Smooth muscle cell (in vitro differentiated cells): ENCODE results near the gene SLC34A2. TPM values are rescaled to one million over a fixed set of nuclear protein-coding genes. Genes with fewer than 3 reads are reported as not detected.

Source experiments
- DNase-seq: peaks from one replicate; lab custom pipeline; 2025; ENCODE audit not compliant: unreplicated experiment; lab: John Stamatoyannopoulos, UW
- H2AFZ ChIP-seq: fragments of 200-600 bp; sonication (generic); 2 replicates; pipeline ENCODE4 v1.6.0; 2016; ENCODE audit warnings: antibody characterized with exemption, low read depth, mild to moderate bottlenecking
- H3F3A ChIP-seq: fragments of 200-600 bp; sonication (generic); 2 replicates; pipeline ENCODE4 v1.6.0; 2017; ENCODE audit warnings: antibody characterized with exemption, low read depth
- H3K27ac ChIP-seq: fragments of 200-600 bp; sonication (generic); 2 replicates; pipeline ENCODE4 v1.5.1; 2016; ENCODE audit warnings: low read depth, mild to moderate bottlenecking
- H3K27me3 ChIP-seq: fragments of 200-600 bp; sonication (generic); 2 replicates; pipeline ENCODE4 v1.6.1; 2016; ENCODE audit warnings: low read depth, mild to moderate bottlenecking
- H3K36me3 ChIP-seq: fragments of 200-600 bp; sonication (generic); 2 replicates; pipeline ENCODE4 v1.5.1; 2016; ENCODE audit warnings: low read depth
- H3K4me1 ChIP-seq: fragments of 200-600 bp; sonication (generic); 2 replicates; pipeline ENCODE4 v1.5.1; 2016; ENCODE audit warnings: low read depth
- H3K4me2 ChIP-seq: fragments of 200-600 bp; sonication (generic); 2 replicates; pipeline ENCODE4 v1.6.0; 2016; ENCODE audit warnings: mild to moderate bottlenecking
- H3K4me3 ChIP-seq: fragments of 200-600 bp; sonication (generic); 2 replicates; pipeline ENCODE4 v1.5.1; 2016; ENCODE audit warnings: mild to moderate bottlenecking
- H3K79me2 ChIP-seq: fragments of 200-600 bp; sonication (generic); 2 replicates; pipeline ENCODE4 v1.6.0; 2016; ENCODE audit warnings: low read depth, mild to moderate bottlenecking
- H3K9ac ChIP-seq: fragments of 200-600 bp; sonication (generic); 2 replicates; pipeline ENCODE4 v1.6.0; 2016; ENCODE audit warnings: low read depth
- H3K9me3 ChIP-seq: fragments of 200-600 bp; sonication (generic); replicated peaks from 2 replicates; pipeline ENCODE4 v1.5.1; 2016; ENCODE audit warnings: low read depth
- H4K20me1 ChIP-seq: fragments of 200-600 bp; sonication (generic); 2 replicates; pipeline ENCODE4 v1.6.0; 2016; ENCODE audit warnings: low read depth
- CTCF ChIP-seq: fragments of 200-600 bp; sonication (generic); IDR thresholded peaks from 2 replicates; pipeline ENCODE4 v1.5.1; 2017; ENCODE audit warnings: borderline replicate concordance, mild to moderate bottlenecking, antibody characterized with exemption; ENCODE audit not compliant: insufficient read depth, poor library complexity, severe bottlenecking
- WGBS: methylation state at CpG from one replicate; pipeline ENCODE4 v1.1.7; 2016; ENCODE audit warnings: low lambda C conversion rate; 5-methylcytosine and 5-hydroxymethylcytosine counted together
- polyA plus RNA-seq: library from polyadenylated mRNA; unstranded; fragments of >200 nt; fragmentation: Nextera tagmentation; extraction: Ambion mirVana; gene quantifications from 2 replicates; pipeline ENCODE4 v1.2.1, GENCODE V29; 2016
- total RNA-seq: library from RNA; depleted of rRNA; stranded (reverse); fragments of >200 nt; gene quantifications from 2 replicates; pipeline ENCODE4 v1.2.3, GENCODE V29; 2014

SLC34A2 gene
- total and polyA plus RNA-seq, 2 experiments from 2014 or later = 0.49 TPM; not detected in 1

DNA sequence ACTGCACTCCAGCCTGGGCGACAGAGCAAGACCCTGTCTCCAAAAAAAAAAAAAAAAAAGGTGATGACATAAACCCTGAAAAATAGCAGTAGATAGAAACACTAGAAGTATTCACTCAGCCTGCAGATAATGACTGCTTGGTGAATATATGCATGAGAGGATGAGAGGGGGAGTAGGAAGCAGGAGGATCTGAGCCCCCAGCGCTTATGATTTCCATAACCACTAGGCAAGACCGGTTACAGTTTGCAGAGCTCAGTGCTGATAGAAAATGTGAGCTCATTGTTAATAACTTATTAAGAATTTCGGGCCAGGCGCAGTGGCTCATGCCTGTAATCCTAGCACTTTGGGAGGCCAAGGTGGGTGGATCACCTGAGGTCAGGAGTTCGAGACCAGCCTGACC is 40.8 kb upstream of the SLC34A2 start:
- no peak overlapping the region for H3K4me2 ChIP-seq
- H3K36me3 ChIP-seq = no peaks in the 10 kb centered on the region
- H3F3A ChIP-seq = no peaks in the 10 kb centered on the region
- no peaks in the 10 kb centered on the region for H3K27me3 ChIP-seq
- no peak overlapping the region for H3K4me3 ChIP-seq
- TF ChIP-seq CTCF = no peak
- DNase-seq = no peak
- 98% methylated on average over 6 of the region's 6 CpGs for WGBS
- no peaks in the 10 kb centered on the region for H3K4me1 ChIP-seq
- no peaks in the 10 kb centered on the region for H3K79me2 ChIP-seq
- no peaks in the 10 kb centered on the region for H4K20me1 ChIP-seq
- no peaks in the 10 kb centered on the region for H3K9me3 ChIP-seq
- H3K9ac ChIP-seq = no peak overlapping the region
- H3K27ac ChIP-seq = no peak overlapping the region
- H2AFZ ChIP-seq = no peak overlapping the region

GRCh38 chr4:25621027-25621930 is 34.4 kb upstream of the SLC34A2 start:
- H3K9me3 ChIP-seq = no peaks in the 10 kb centered on the region
- H3K27me3 ChIP-seq = no peaks in the 10 kb centered on the region
- WGBS = 80% methylated on average over 15 of the region's 15 CpGs
- no peak overlapping the region for H3K27ac ChIP-seq
- no peak for DNase-seq
- H3K9ac ChIP-seq = no peak overlapping the region
- no peak overlapping the region for H3K4me2 ChIP-seq
- H3F3A ChIP-seq = no peaks in the 10 kb centered on the region
- no peaks in the 10 kb centered on the region for H4K20me1 ChIP-seq
- H3K4me1 ChIP-seq = no peaks in the 10 kb centered on the region
- H3K4me3 ChIP-seq = no peak overlapping the region
- no peak for TF ChIP-seq CTCF
- no peaks in the 10 kb centered on the region for H3K79me2 ChIP-seq
- H2AFZ ChIP-seq = no peak overlapping the region
- H3K36me3 ChIP-seq = no peaks in the 10 kb centered on the region

- H3K27me3 ChIP-seq = no peaks in the 10 kb centered on the region
- DNase-seq = no peak
- no peak overlapping the region for H3K9ac ChIP-seq
- H3K4me1 ChIP-seq = no peaks in the 10 kb centered on the region
- H3F3A ChIP-seq = no peaks in the 10 kb centered on the region
- H3K27ac ChIP-seq = no peak overlapping the region
- no peak for TF ChIP-seq CTCF
- H3K4me3 ChIP-seq = no peak overlapping the region
- no peak overlapping the region for H2AFZ ChIP-seq
- no peaks in the 10 kb centered on the region for H3K79me2 ChIP-seq
- no peak overlapping the region for H3K4me2 ChIP-seq
- H3K9me3 ChIP-seq = no peaks in the 10 kb centered on the region
- no peaks in the 10 kb centered on the region for H4K20me1 ChIP-seq
- H3K36me3 ChIP-seq = no peaks in the 10 kb centered on the region
- 77% methylated on average over 1 of the region's 1 CpG for WGBS
Observed at GRCh38 chr4:25624616-25625015, 31.0 kb upstream of the SLC34A2 start.

GRCh38 chr4:25628451-25628850 is 27.2 kb upstream of the SLC34A2 start:
- Histone ChIP-seq H3K4me1 (no peaks in the 10 kb centered on the region), H3K9me3 (no peaks in the 10 kb centered on the region), H3K27me3 (no peaks in the 10 kb centered on the region), H3K36me3 (no peaks in the 10 kb centered on the region), H4K20me1 (no peaks in the 10 kb centered on the region), H3K4me2 (no peak overlapping the region), H3K27ac (no peak overlapping the region), H3K4me3 (no peak overlapping the region), H3K9ac (no peak overlapping the region), H2AFZ (no peak overlapping the region), H3F3A (no peaks in the 10 kb centered on the region), H3K79me2 (no peaks in the 10 kb centered on the region)
- 75% methylated on average over 2 of the region's 2 CpGs for WGBS
- no peak for DNase-seq
- no peak for TF ChIP-seq CTCF
